Astrocyte (in vitro differentiated cells and primary cell): ENCODE results near the gene MYO9A. TPM values are rescaled to one million over a fixed set of nuclear protein-coding genes. Genes with fewer than 3 reads are reported as not detected.

ENCODE experiments used
- DNase-seq: peaks from one replicate; pipeline ENCODE4 v3.0.0-alpha.2; 2010; ENCODE audit warnings: low read depth
- FAIRE-seq: peaks from 2 replicates; lab custom pipeline; 2011; peaks lifted over from hg19 to GRCh38; lab: Jason Lieb, UNC
- H2AFZ ChIP-seq: 2 replicates; pipeline ENCODE4 v1.6.0; 2012; ENCODE audit warnings: low read depth, low read length, inconsistent platforms
- H3K27ac ChIP-seq: 2 replicates; pipeline ENCODE4 v1.5.1; 2011; ENCODE audit warnings: low read depth, low read length, inconsistent platforms
- H3K27me3 ChIP-seq: 2 replicates; pipeline ENCODE4 v1.6.0; 2011; ENCODE audit warnings: low read length, inconsistent platforms; ENCODE audit not compliant: insufficient read depth
- H3K36me3 ChIP-seq: 2 replicates; pipeline ENCODE4 v1.5.1; 2011; ENCODE audit warnings: low read length, inconsistent platforms; ENCODE audit not compliant: insufficient read depth
- H3K4me1 ChIP-seq: 2 replicates; pipeline ENCODE4 v1.5.1; 2011; ENCODE audit warnings: low read length, inconsistent platforms; ENCODE audit not compliant: insufficient read depth
- H3K4me2 ChIP-seq: 2 replicates; pipeline ENCODE4 v1.6.0; 2012; ENCODE audit warnings: low read length, inconsistent platforms
- H3K4me3 ChIP-seq: 2 replicates; pipeline ENCODE4 v1.5.1; 2011; ENCODE audit warnings: low read depth, mild to moderate bottlenecking, low read length, inconsistent platforms; ENCODE audit not compliant: insufficient read depth
- H3K79me2 ChIP-seq: 2 replicates; pipeline ENCODE4 v1.6.0; 2012; ENCODE audit warnings: mild to moderate bottlenecking, low read length, inconsistent platforms; ENCODE audit not compliant: insufficient read depth
- H3K9ac ChIP-seq: 2 replicates; pipeline ENCODE4 v1.6.0; 2012; ENCODE audit warnings: mild to moderate bottlenecking, low read length, inconsistent platforms
- H3K9me3 ChIP-seq: 2 replicates; pipeline ENCODE4 v1.5.1; 2012; ENCODE audit warnings: low read depth, mild to moderate bottlenecking, low read length, inconsistent platforms; ENCODE audit not compliant: insufficient read depth
- H4K20me1 ChIP-seq: 2 replicates; pipeline ENCODE4 v1.6.0; 2012; ENCODE audit warnings: low read length, inconsistent platforms; ENCODE audit not compliant: insufficient read depth
- H3K27ac Mint-ChIP-seq: one replicate; pipeline ENCODE4 v1.8.0; 2021; ENCODE audit warnings: mild to moderate bottlenecking, mixed read lengths; ENCODE audit not compliant: unreplicated experiment
- H3K27me3 Mint-ChIP-seq: one replicate; pipeline ENCODE4 v1.8.0; 2021; ENCODE audit warnings: low read depth, mixed read lengths; ENCODE audit not compliant: unreplicated experiment
- H3K36me3 Mint-ChIP-seq: one replicate; pipeline ENCODE4 v1.8.0; 2021; ENCODE audit warnings: low read depth, mixed read lengths; ENCODE audit not compliant: unreplicated experiment
- H3K4me1 Mint-ChIP-seq: one replicate; pipeline ENCODE4 v1.8.0; 2021; ENCODE audit warnings: low read depth, mixed read lengths; ENCODE audit not compliant: unreplicated experiment
- H3K4me3 Mint-ChIP-seq: one replicate; pipeline ENCODE4 v1.8.0; 2021; ENCODE audit warnings: mild to moderate bottlenecking, moderate library complexity, mixed read lengths; ENCODE audit not compliant: unreplicated experiment
- H3K9me3 Mint-ChIP-seq: one replicate; pipeline ENCODE4 v1.8.0; 2021; ENCODE audit warnings: mild to moderate bottlenecking, mixed read lengths; ENCODE audit not compliant: unreplicated experiment
- CTCF ChIP-seq: IDR thresholded peaks from 2 replicates; pipeline ENCODE4 v1.5.1; 2011; ENCODE audit warnings: low read depth, mild to moderate bottlenecking, inconsistent platforms, low read length, moderate library complexity; ENCODE audit not compliant: insufficient read depth
- EZH2 ChIP-seq: IDR thresholded peaks from 2 replicates; pipeline ENCODE4 v1.6.1; 2012; ENCODE audit warnings: mild to moderate bottlenecking, low read length, inconsistent platforms; ENCODE audit not compliant: insufficient read depth
- total RNA-seq: library from RNA; stranded (reverse); gene quantifications from 2 replicates; pipeline ENCODE4 v1.2.1, GENCODE V29; 2021

The MYO9A gene
- total RNA-seq, 1 donor from 2014 or later, result 26.4 TPM

DNA sequence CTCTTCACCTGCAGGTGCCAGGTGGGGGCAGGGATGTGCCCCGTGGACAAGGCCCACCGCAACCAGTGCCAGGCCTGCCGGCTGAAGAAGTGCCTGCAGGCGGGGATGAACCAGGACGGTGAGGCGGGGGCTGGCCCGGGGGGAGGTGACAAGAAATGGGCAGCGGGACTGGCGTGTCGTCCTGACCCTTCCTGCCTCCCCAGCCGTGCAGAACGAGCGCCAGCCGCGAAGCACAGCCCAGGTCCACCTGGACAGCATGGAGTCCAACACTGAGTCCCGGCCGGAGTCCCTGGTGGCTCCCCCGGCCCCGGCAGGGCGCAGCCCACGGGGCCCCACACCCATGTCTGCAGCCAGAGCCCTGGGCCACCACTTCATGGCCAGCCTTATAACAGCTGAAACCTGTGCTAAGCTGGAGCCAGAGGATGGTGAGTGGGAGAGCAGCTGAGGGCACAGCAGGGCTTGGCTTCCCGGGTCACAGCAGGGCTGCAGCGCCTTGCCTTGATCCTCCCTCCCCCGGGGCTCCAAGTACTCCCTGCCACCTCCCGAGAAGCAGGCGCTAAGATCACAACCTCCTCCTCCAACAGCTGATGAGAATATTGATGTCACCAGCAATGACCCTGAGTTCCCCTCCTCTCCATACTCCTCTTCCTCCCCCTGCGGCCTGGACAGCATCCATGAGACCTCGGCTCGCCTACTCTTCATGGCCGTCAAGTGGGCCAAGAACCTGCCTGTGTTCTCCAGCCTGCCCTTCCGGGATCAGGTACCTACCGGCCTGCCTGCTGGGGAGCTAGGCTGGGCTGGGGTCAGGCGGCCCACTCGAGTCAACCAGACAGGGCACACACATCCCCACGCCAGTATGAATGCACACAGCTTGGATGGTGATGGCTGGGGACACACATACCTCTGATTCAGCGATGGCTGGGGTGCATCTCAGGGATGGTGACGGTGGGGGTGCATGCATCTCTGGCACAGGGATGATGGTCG, 305.9 kb downstream of the MYO9A start:
- no peaks in the 10 kb centered on the region for H3K36me3 Mint-ChIP-seq
- Histone ChIP-seq H3K4me3 (no peak overlapping the region), H4K20me1 (no peaks in the 10 kb centered on the region), H3K4me1 (peaks cover 10% of the 10 kb centered on the region), H3K9ac (no peak overlapping the region), H3K27me3 (no peaks in the 10 kb centered on the region), H3K9me3 (no peaks in the 10 kb centered on the region), H3K4me2 (no peak overlapping the region), H2AFZ (no peak overlapping the region), H3K36me3 (no peaks in the 10 kb centered on the region), H3K27ac (no peak overlapping the region), H3K79me2 (no peaks in the 10 kb centered on the region)
- no peaks in the 10 kb centered on the region for H3K9me3 Mint-ChIP-seq
- no peak overlapping the region for H3K27ac Mint-ChIP-seq
- DNase-seq (no peak), FAIRE-seq (no peak)
- peaks cover 11% of the 10 kb centered on the region for H3K4me1 Mint-ChIP-seq
- H3K4me3 Mint-ChIP-seq, result no peak overlapping the region
- H3K27me3 Mint-ChIP-seq, result peaks cover 21% of the 10 kb centered on the region
- TF ChIP-seq CTCF, result no peak
- no peak for TF ChIP-seq EZH2

GRCh38 chr15:71811036-71811736, 306.8 kb downstream of the MYO9A start:
- no peak overlapping the region for H3K4me3 Mint-ChIP-seq
- Histone ChIP-seq H3K9ac (no peak overlapping the region), H3K4me3 (no peak overlapping the region), H3K4me1 (peaks cover 19% of the 10 kb centered on the region), H3K79me2 (no peaks in the 10 kb centered on the region), H4K20me1 (no peaks in the 10 kb centered on the region), H3K36me3 (no peaks in the 10 kb centered on the region), H3K9me3 (no peaks in the 10 kb centered on the region), H3K27ac (no peak overlapping the region), H2AFZ (no peak overlapping the region), H3K4me2 (no peak overlapping the region), H3K27me3 (no peaks in the 10 kb centered on the region)
- no peak overlapping the region for H3K27ac Mint-ChIP-seq
- TF ChIP-seq EZH2 (no peak), CTCF (no peak)
- FAIRE-seq, result no peak
- H3K4me1 Mint-ChIP-seq, result peaks cover 17% of the 10 kb centered on the region
- H3K36me3 Mint-ChIP-seq, result no peaks in the 10 kb centered on the region
- H3K9me3 Mint-ChIP-seq, result no peaks in the 10 kb centered on the region
- peaks cover 21% of the 10 kb centered on the region for H3K27me3 Mint-ChIP-seq
- DNase-seq, result no peak
